HepG2 (cell line): Measurements from ENCODE around the gene RAPGEF5.

Experiments used
- ESRRA ChIP-seq: sonication (generic); formaldehyde crosslinking; IDR thresholded peaks from 2 replicates; pipeline ENCODE4 v1.5.1; 2020; ENCODE audit warnings: mild to moderate bottlenecking, low read depth, missing genetic modification reagents
- FOXA1 ChIP-seq, 2 experiments: fragments of 450-650 bp in 1 of 2; sonication (generic) in 1 of 2; formaldehyde crosslinking in 1 of 2; IDR thresholded peaks; 2 replicates each; pipeline versions ENCODE4 v1.4.0 to v1.6.1; 2016 to 2020; ENCODE audit warnings: missing genetic modification reagents in 1 of 2
- FOXA3 ChIP-seq: IDR thresholded peaks from 2 replicates; pipeline ENCODE4 v1.6.1; 2016; ENCODE audit warnings: missing genetic modification reagents, missing compliant biosample characterization
- HOMEZ ChIP-seq: IDR thresholded peaks from 2 replicates; pipeline ENCODE4 v1.6.1; 2016; ENCODE audit warnings: low read depth
- KLF6 ChIP-seq: IDR thresholded peaks from 2 replicates; pipeline ENCODE4 v1.8.0; 2016; ENCODE audit warnings: missing biosample characterization, missing genetic modification reagents
- MAX ChIP-seq: IDR thresholded peaks from 2 replicates; pipeline ENCODE4 v1.6.1; 2012; ENCODE audit warnings: inconsistent platforms
- PRDM10 ChIP-seq: sonication (generic); formaldehyde crosslinking; IDR thresholded peaks from 2 replicates; pipeline ENCODE4 v1.4.0; 2020; ENCODE audit warnings: low read depth, missing genetic modification reagents
- TERF1 ChIP-seq: sonication (generic); formaldehyde crosslinking; IDR thresholded peaks from 2 replicates; pipeline ENCODE4 v1.8.0; 2022; ENCODE audit warnings: mild to moderate bottlenecking, missing genetic modification reagents, moderate library complexity
- ZNF704 ChIP-seq: sonication (generic); formaldehyde crosslinking; IDR thresholded peaks from 2 replicates; pipeline ENCODE4 v1.8.1; 2023; ENCODE audit warnings: mild to moderate bottlenecking, inconsistent platforms, moderate library complexity, missing genetic modification reagents, borderline replicate concordance

GRCh38 chr7:22216832-22217475, 140.0 kb downstream of the RAPGEF5 start:
- TF ChIP-seq TERF1 = no peak
- TF ChIP-seq FOXA3 (CRISPR knock-in tag) = no peak
- TF ChIP-seq HOMEZ = no peak
- no peak for TF ChIP-seq ZNF704
- no peak for TF ChIP-seq PRDM10 (CRISPR knock-in tag)
- no peak for TF ChIP-seq FOXA1 (IDR thresholded peaks at IDR 0.05)
- no peak for TF ChIP-seq FOXA1 (CRISPR knock-in tag; IDR thresholded peaks at IDR 0.05)
- no peak for TF ChIP-seq KLF6 (CRISPR knock-in tag)
- no peak for TF ChIP-seq MAX
- no peak for TF ChIP-seq ESRRA (CRISPR knock-in tag)
